Osteoblast (primary cell): Measurements from ENCODE around the gene RNF115. TPM values are rescaled to one million over a fixed set of nuclear protein-coding genes. Genes with fewer than 3 reads are reported as not detected.

ENCODE experiments used
- DNase-seq: peaks from one replicate; pipeline ENCODE4 v3.0.0; 2011; ENCODE audit warnings: low spot score, mixed read lengths; ENCODE audit not compliant: insufficient read length; ENCODE audit errors: missing footprints
- H2AFZ ChIP-seq: 2 replicates; pipeline ENCODE4 v1.6.0; 2011; ENCODE audit warnings: mild to moderate bottlenecking, low read length
- H3K27ac ChIP-seq: 2 replicates; pipeline ENCODE4 v1.5.1; 2011; ENCODE audit warnings: mild to moderate bottlenecking, low read depth, low read length, moderate library complexity
- H3K27me3 ChIP-seq: 2 replicates; pipeline ENCODE4 v1.6.0; 2012; ENCODE audit warnings: mild to moderate bottlenecking, control low read depth, inconsistent platforms, low read length, moderate library complexity; ENCODE audit not compliant: insufficient read depth
- H3K36me3 ChIP-seq: 2 replicates; pipeline ENCODE4 v1.5.1; 2011; ENCODE audit warnings: mild to moderate bottlenecking, low read length, control low read depth, moderate library complexity; ENCODE audit not compliant: insufficient read depth
- H3K4me1 ChIP-seq: 2 replicates; pipeline ENCODE4 v1.5.1; 2011; ENCODE audit warnings: mild to moderate bottlenecking, low read length, control low read depth, moderate library complexity; ENCODE audit not compliant: insufficient read depth
- H3K4me2 ChIP-seq: 2 replicates; pipeline ENCODE4 v1.6.0; 2011; ENCODE audit warnings: mild to moderate bottlenecking, low read length; ENCODE audit not compliant: insufficient read depth
- H3K4me3 ChIP-seq: fragments of 200-600 bp; sonication (generic); 3 replicates; pipeline ENCODE4 v1.5.1; 2012; ENCODE audit warnings: mild to moderate bottlenecking, low read length, inconsistent platforms; ENCODE audit not compliant: insufficient read depth
- H3K79me2 ChIP-seq: 2 replicates; pipeline ENCODE4 v1.6.0; 2012; ENCODE audit warnings: mild to moderate bottlenecking, low read length, control low read depth, inconsistent platforms; ENCODE audit not compliant: insufficient read depth
- H3K9me3 ChIP-seq: 2 replicates; pipeline ENCODE4 v1.5.1; 2011; ENCODE audit warnings: low read depth, low read length, control low read depth
- H4K20me1 ChIP-seq: 2 replicates; pipeline ENCODE4 v1.6.0; 2012; ENCODE audit warnings: mild to moderate bottlenecking, low read length, control low read depth; ENCODE audit not compliant: insufficient read depth
- small RNA-seq: library from RNA; depleted of rRNA; stranded (forward); fragments of <200 nt; gene quantifications from one replicate; pipeline ENCODE3, GENCODE V24; 2012
- total RNA-seq: library from RNA; depleted of rRNA; stranded (reverse); fragments of >200 nt; gene quantifications from 2 replicates; pipeline ENCODE4 v1.2.3, GENCODE V29; 2012
- TF ChIP-seq, protein P1 (sequence below): IDR thresholded peaks from 2 replicates; pipeline ENCODE4 v1.5.1; 2011; ENCODE audit warnings: mild to moderate bottlenecking, low read depth, low read length, moderate library complexity; ENCODE audit errors: extremely low read depth

RNF115 gene
- total RNA-seq, 1 donor: 23.2 TPM

DNA sequence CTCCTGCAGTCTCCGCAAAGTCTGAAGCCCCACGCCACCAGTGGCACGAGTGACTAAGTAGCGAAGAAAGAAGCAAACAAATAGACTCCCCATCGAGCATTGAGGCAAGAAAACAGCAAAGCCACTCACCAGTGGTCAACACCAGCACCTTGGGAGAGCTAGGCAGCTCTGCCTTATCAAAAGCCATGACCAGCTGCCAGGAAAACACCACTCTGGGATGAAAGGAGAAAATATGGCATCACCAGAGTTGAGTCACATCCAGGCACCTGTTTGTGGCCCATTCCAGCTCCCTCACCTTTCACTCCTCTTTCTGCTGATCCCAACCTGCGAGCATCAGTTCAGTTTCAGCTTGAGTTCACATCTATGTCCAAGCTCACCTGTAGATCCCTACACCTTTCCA is 134.0 kb downstream of the RNF115 start:
- Histone ChIP-seq H3K27ac (no peak overlapping the region), H3K4me2 (no peak overlapping the region), H3K27me3 (no peaks in the 10 kb centered on the region), H3K79me2 (no peaks in the 10 kb centered on the region), H3K4me3 (no peak overlapping the region), H2AFZ (no peak overlapping the region), H3K9me3 (no peaks in the 10 kb centered on the region), H4K20me1 (no peaks in the 10 kb centered on the region), H3K4me1 (peaks cover 14% of the 10 kb centered on the region), H3K36me3 (no peaks in the 10 kb centered on the region)
- peak; percentile 17 for DNase-seq
- TF ChIP-seq, protein P1, sequence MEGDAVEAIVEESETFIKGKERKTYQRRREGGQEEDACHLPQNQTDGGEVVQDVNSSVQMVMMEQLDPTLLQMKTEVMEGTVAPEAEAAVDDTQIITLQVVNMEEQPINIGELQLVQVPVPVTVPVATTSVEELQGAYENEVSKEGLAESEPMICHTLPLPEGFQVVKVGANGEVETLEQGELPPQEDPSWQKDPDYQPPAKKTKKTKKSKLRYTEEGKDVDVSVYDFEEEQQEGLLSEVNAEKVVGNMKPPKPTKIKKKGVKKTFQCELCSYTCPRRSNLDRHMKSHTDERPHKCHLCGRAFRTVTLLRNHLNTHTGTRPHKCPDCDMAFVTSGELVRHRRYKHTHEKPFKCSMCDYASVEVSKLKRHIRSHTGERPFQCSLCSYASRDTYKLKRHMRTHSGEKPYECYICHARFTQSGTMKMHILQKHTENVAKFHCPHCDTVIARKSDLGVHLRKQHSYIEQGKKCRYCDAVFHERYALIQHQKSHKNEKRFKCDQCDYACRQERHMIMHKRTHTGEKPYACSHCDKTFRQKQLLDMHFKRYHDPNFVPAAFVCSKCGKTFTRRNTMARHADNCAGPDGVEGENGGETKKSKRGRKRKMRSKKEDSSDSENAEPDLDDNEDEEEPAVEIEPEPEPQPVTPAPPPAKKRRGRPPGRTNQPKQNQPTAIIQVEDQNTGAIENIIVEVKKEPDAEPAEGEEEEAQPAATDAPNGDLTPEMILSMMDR: no peak

- no peak overlapping the region for H3K4me2 ChIP-seq
- no peaks in the 10 kb centered on the region for H3K27me3 ChIP-seq
- no peaks in the 10 kb centered on the region for H3K79me2 ChIP-seq
- DNase-seq: no peak
- H3K9me3 ChIP-seq: no peaks in the 10 kb centered on the region
- H3K4me3 ChIP-seq: no peak overlapping the region
- H4K20me1 ChIP-seq: no peaks in the 10 kb centered on the region
- no peaks in the 10 kb centered on the region for H3K36me3 ChIP-seq
- peaks cover 14% of the 10 kb centered on the region for H3K4me1 ChIP-seq
- no peak overlapping the region for H2AFZ ChIP-seq
- TF ChIP-seq, protein P1: no peak
- no peak overlapping the region for H3K27ac ChIP-seq
Measured at GRCh38 chr1:145688924-145689323, 135.0 kb downstream of the RNF115 start.

Small RNA genes lying within 50 kb of the gene (small RNA-seq; reads per million reads assigned to genes)
- gene MIR6736: 0.22 reads per million

Other genes starting within 250 kb of the RNF115 start
- 32.1 and 33.7 TPM in 2 replicates for gene GPR89A, start 216.1 kb downstream of the RNF115 start, total RNA-seq
- 0.29 and 0.36 TPM in 2 replicates for gene PDZK1, start 116.7 kb downstream of the RNF115 start, total RNA-seq
- gene CD160, start 104.6 kb downstream of the RNF115 start, total RNA-seq: not detected in 2 replicates
- gene POLR3C, start 105 bp upstream of the RNF115 start, total RNA-seq: 54.3 and 63.1 TPM in 2 replicates
- 1.8 and 4.0 TPM in 2 replicates for gene NUDT17, start 21.5 kb upstream of the RNF115 start, total RNA-seq
- gene PIAS3, start 35.0 kb upstream of the RNF115 start, total RNA-seq: 15.2 and 17.4 TPM in 2 replicates
- 1.4 and 2.1 TPM in 2 replicates for gene ANKRD35, start 61.8 kb upstream of the RNF115 start, total RNA-seq
- gene ITGA10, start 86.0 kb upstream of the RNF115 start, total RNA-seq: 44.5 and 56.6 TPM in 2 replicates
- gene PEX11B, start 94.6 kb upstream of the RNF115 start, total RNA-seq: 18.9 and 20.3 TPM in 2 replicates
- 49.8 and 54.3 TPM in 2 replicates for gene RBM8A, start 103.4 kb upstream of the RNF115 start, total RNA-seq
- gene LIX1L, start 133.9 kb upstream of the RNF115 start, total RNA-seq: 33.3 and 33.7 TPM in 2 replicates
- 0.59 and 1.1 TPM in 2 replicates for gene ANKRD34A, start 140.5 kb upstream of the RNF115 start, total RNA-seq
- 9.4 and 13.3 TPM in 2 replicates for gene POLR3GL, start 140.6 kb upstream of the RNF115 start, total RNA-seq
- gene TXNIP, start 172.5 kb upstream of the RNF115 start, total RNA-seq: 400 and 529 TPM in 2 replicates
- not detected in 2 replicates for gene HJV, start 197.6 kb upstream of the RNF115 start, total RNA-seq